ENCODE measurements around the gene GNAS. TPM values are rescaled to one million over a fixed set of nuclear protein-coding genes. Genes with fewer than 3 reads are reported as not detected.

GNAS gene
- total and polyA plus RNA-seq, 10 donors: 722 to 854 (median 770) TPM

- no peaks in the 10 kb centered on the region for H3K36me3 ChIP-seq
- TF ChIP-seq CTCF (IDR thresholded peaks at IDR 0.05 in 8 of 11, conservative IDR thresholded peaks at IDR 0.05 in 3 of 11): no peak
- TF ChIP-seq POLR2A (IDR thresholded peaks at IDR 0.05): no peak
- TF ChIP-seq POLR2AphosphoS5 (IDR thresholded peaks at IDR 0.05): no peak
- peaks cover 0 to 60% (median 0%) of the 10 kb centered on the region in 7 donors for H3K27me3 ChIP-seq (replicated peaks in 1 of 7)
- 79 to 89% (median 86%) methylated on average over 8 of the region's 8 CpGs for WGBS, 5 donors
- H3K4me1 ChIP-seq: no peaks in the 10 kb centered on the region
- intact Hi-C loops (cut with DNase I; ENCODE audit: low total_unique reads): no loop called here
- no peak overlapping the region for H3K27ac ChIP-seq
- no peak overlapping the region for H3K4me3 ChIP-seq
- no peak for DNase-seq
- no peaks in the 10 kb centered on the region for H3K9me3 ChIP-seq
Observed at GRCh38 chr20:58813369-58813768, 39.1 kb upstream of the GNAS start.

- no peaks in the 10 kb centered on the region for H3K4me1 ChIP-seq
- intact Hi-C loops (cut with DNase I; ENCODE audit: low total_unique reads): no loop called here
- H3K9me3 ChIP-seq: no peaks in the 10 kb centered on the region
- TF ChIP-seq POLR2AphosphoS5 (IDR thresholded peaks at IDR 0.05) (no peak), CTCF (IDR thresholded peaks at IDR 0.05 in 8 of 11, conservative IDR thresholded peaks at IDR 0.05 in 3 of 11) (no peak), POLR2A (IDR thresholded peaks at IDR 0.05) (no peak)
- no peak for DNase-seq
- H3K36me3 ChIP-seq: no peaks in the 10 kb centered on the region
- 49 to 64% (median 52%) methylated on average over 11 of the region's 11 CpGs for WGBS, 5 donors
- H3K4me3 ChIP-seq: no peak overlapping the region
- H3K27me3 ChIP-seq (replicated peaks in 1 of 7): peaks cover 0 to 41% (median 0%) of the 10 kb centered on the region in 7 donors
- no peak overlapping the region for H3K27ac ChIP-seq
Observed at GRCh38 chr20:58815448-58815847, 37.1 kb upstream of the GNAS start.

GRCh38 chr20:58816051-58816450, 36.5 kb upstream of the GNAS start:
- peaks cover 0 to 35% (median 0%) of the 10 kb centered on the region in 7 donors for H3K27me3 ChIP-seq (replicated peaks in 1 of 7)
- intact Hi-C loops (cut with DNase I; ENCODE audit: low total_unique reads): no loop called here
- no peak for DNase-seq
- H3K27ac ChIP-seq: no peak overlapping the region
- no peak overlapping the region for H3K4me3 ChIP-seq
- no peaks in the 10 kb centered on the region for H3K4me1 ChIP-seq
- WGBS, 5 donors: 69 to 90% (median 84%) methylated on average over 9 to 10 of the region's 10 CpGs
- no peaks in the 10 kb centered on the region for H3K36me3 ChIP-seq
- peaks cover 0 to 6% (median 0%) of the 10 kb centered on the region in 8 donors for H3K9me3 ChIP-seq
- TF ChIP-seq POLR2A (IDR thresholded peaks at IDR 0.05) (no peak), CTCF (IDR thresholded peaks at IDR 0.05 in 8 of 11, conservative IDR thresholded peaks at IDR 0.05 in 3 of 11) (no peak), POLR2AphosphoS5 (IDR thresholded peaks at IDR 0.05) (no peak)

GRCh38 chr20:58816957-58817651, 35.4 kb upstream of the GNAS start:
- H3K4me3 ChIP-seq: no peak overlapping the region
- no peak for TF ChIP-seq POLR2AphosphoS5 (IDR thresholded peaks at IDR 0.05)
- TF ChIP-seq CTCF (IDR thresholded peaks at IDR 0.05 in 8 of 11, conservative IDR thresholded peaks at IDR 0.05 in 3 of 11): no peak
- no peak for TF ChIP-seq POLR2A (IDR thresholded peaks at IDR 0.05)
- peaks cover 0 to 6% (median 0%) of the 10 kb centered on the region in 8 donors for H3K9me3 ChIP-seq
- intact Hi-C loops (cut with DNase I; ENCODE audit: low total_unique reads): no loop called here
- no peak for DNase-seq
- H3K36me3 ChIP-seq: no peaks in the 10 kb centered on the region
- peaks cover 0 to 25% (median 0%) of the 10 kb centered on the region in 7 donors for H3K27me3 ChIP-seq (replicated peaks in 1 of 7)
- WGBS, 5 donors: 88 to 96% (median 92%) methylated on average over 26 to 30 of the region's 30 CpGs
- H3K27ac ChIP-seq: no peak overlapping the region
- H3K4me1 ChIP-seq: no peaks in the 10 kb centered on the region
